B cell (primary cell): ENCODE results near the gene PTPRN. TPM values are rescaled to one million over a fixed set of nuclear protein-coding genes. Genes with fewer than 3 reads are reported as not detected.

Source experiments
- ATAC-seq: fragments of 200-7000 bp; cut with Tn5 transposase; one replicate; pipeline ENCODE4 v1.10.0; 2021; ENCODE audit warnings: low read depth, mild to moderate bottlenecking, moderate number of reproducible peaks, moderate library complexity
- CTCF ChIA-PET: fragments of 350-600 bp; sonication (Branson Sonifier 250); formaldehyde crosslinking; loops from one replicate; lab custom pipeline; 2021; ENCODE audit warnings: antibody characterized with exemption, inconsistent platforms; lab: Charles Lee
- POLR2A ChIA-PET: fragments of 350-600 bp; sonication (Branson Sonifier 250); formaldehyde crosslinking; loops from one replicate; lab custom pipeline; 2021; ENCODE audit warnings: antibody characterized with exemption; lab: Charles Lee
- DNase-seq: peaks from one replicate; pipeline ENCODE4 v3.0.0; 2013
- H2AFZ ChIP-seq: 2 replicates; pipeline ENCODE4 v1.6.1; 2012; ENCODE audit warnings: mild to moderate bottlenecking, low read depth, low read length; ENCODE audit not compliant: insufficient read depth, poor library complexity, severe bottlenecking
- H3K27ac ChIP-seq, 2 donors: 1 replicate in 1 of 2; 2 replicates in 1 of 2; pipeline ENCODE4 v1.5.1; 2012 to 2013; ENCODE audit warnings: low read length in 2 of 2, mild to moderate bottlenecking in 2 of 2, moderate library complexity in 1 of 2
- H3K27me3 ChIP-seq, 4 experiments: fragments of 200-600 bp in 1 of 4; sonication (generic) in 1 of 4; replicated peaks in 1 of 4; 1 replicate in 2 of 4; 2 replicates in 2 of 4; pipeline versions ENCODE4 v1.6.1 to v1.7.0; 2013 to 2016; ENCODE audit warnings: low read length in 3 of 4, mild to moderate bottlenecking in 2 of 4, mixed read lengths in 1 of 4, moderate library complexity in 1 of 4; ENCODE audit not compliant: insufficient read depth in 4 of 4, control insufficient read depth in 3 of 4; ENCODE audit errors: control extremely low read depth in 1 of 4
- H3K36me3 ChIP-seq, 2 experiments: replicated peaks in 1 of 2; 1 replicate in 1 of 2; 2 replicates in 1 of 2; pipeline versions ENCODE4 v1.6.1 to v1.7.1; 2013; ENCODE audit warnings: low read length in 1 of 2; ENCODE audit not compliant: insufficient read depth in 2 of 2, control insufficient read depth in 1 of 2; ENCODE audit errors: control extremely low read depth in 1 of 2, extremely low read depth in 1 of 2
- H3K4me1 ChIP-seq, 2 donors: fragments of 200-600 bp in 1 of 2; sonication (generic) in 1 of 2; 1 replicate in 1 of 2; 2 replicates in 1 of 2; pipeline versions ENCODE4 v1.5.1 to v1.6.1; 2013 to 2017; ENCODE audit warnings: low read length in 2 of 2; ENCODE audit not compliant: control insufficient read depth in 2 of 2, insufficient read depth in 2 of 2
- H3K4me2 ChIP-seq: replicated peaks from 2 replicates; pipeline ENCODE3; 2012; ENCODE audit warnings: mild to moderate bottlenecking, low read depth, low read length; ENCODE audit not compliant: poor library complexity, severe bottlenecking
- H3K4me3 ChIP-seq, 5 experiments: fragments of 200-600 bp in 1 of 5; sonication (generic) in 1 of 5; 1 replicate in 3 of 5; 2 replicates in 2 of 5; pipeline versions ENCODE4 v1.5.1 to v1.7.0; 2011 to 2016; ENCODE audit warnings: low read length in 4 of 5, mild to moderate bottlenecking in 4 of 5, low read depth in 2 of 5, control low read depth in 1 of 5, moderate library complexity in 1 of 5; ENCODE audit not compliant: insufficient read depth in 1 of 5; ENCODE audit errors: control extremely low read depth in 1 of 5, extremely low read depth in 1 of 5
- H3K79me2 ChIP-seq: fragments of 200-600 bp; sonication (generic); one replicate; pipeline ENCODE4 v1.6.0; 2016; ENCODE audit warnings: low read length; ENCODE audit not compliant: control insufficient read depth, insufficient read depth
- H3K9ac ChIP-seq: fragments of 200-600 bp; sonication (generic); 2 replicates; pipeline ENCODE4 v1.6.1; 2017; ENCODE audit warnings: mild to moderate bottlenecking, low read length, moderate library complexity
- H3K9me3 ChIP-seq, 3 donors: one replicate each; pipeline versions ENCODE4 v1.6.1 to v1.7.1; 2013; ENCODE audit warnings: low read length in 2 of 3; ENCODE audit not compliant: control insufficient read depth in 2 of 3, insufficient read depth in 1 of 3; ENCODE audit errors: control extremely low read depth in 1 of 3
- H4K20me1 ChIP-seq: 2 replicates; pipeline ENCODE4 v1.6.0; 2012; ENCODE audit warnings: mild to moderate bottlenecking, low read length; ENCODE audit not compliant: insufficient read depth, control insufficient read depth, poor library complexity, severe bottlenecking
- H3K27ac Mint-ChIP-seq: one replicate; pipeline ENCODE4 v1.8.0; 2021; ENCODE audit warnings: mixed read lengths
- H3K27me3 Mint-ChIP-seq: one replicate; pipeline ENCODE4 v1.8.0; 2021; ENCODE audit warnings: mixed read lengths
- H3K4me1 Mint-ChIP-seq: one replicate; pipeline ENCODE4 v1.8.0; 2021; ENCODE audit warnings: mixed read lengths
- H3K4me3 Mint-ChIP-seq: one replicate; pipeline ENCODE4 v1.8.0; 2021; ENCODE audit warnings: mixed read lengths
- H3K9me3 Mint-ChIP-seq: one replicate; pipeline ENCODE4 v1.8.0; 2022; ENCODE audit warnings: mixed read lengths; ENCODE audit not compliant: insufficient read depth
- CTCF ChIP-seq: fragments of 200-600 bp; IDR thresholded peaks from one replicate; pipeline ENCODE4 v1.8.0; 2022; ENCODE audit warnings: antibody characterized with exemption, mild to moderate bottlenecking
- EZH2 ChIP-seq: IDR thresholded peaks from 2 replicates; pipeline ENCODE4 v1.6.1; 2012; ENCODE audit warnings: borderline replicate concordance, low read depth, mild to moderate bottlenecking, moderate library complexity, low read length; ENCODE audit not compliant: insufficient read depth, poor library complexity, severe bottlenecking
- WGBS: methylation state at CpG from one replicate; pipeline ENCODE4 v1.1.5; 2013; ENCODE audit warnings: missing lambda C conversion rate; ENCODE audit not compliant: insufficient coverage; 5-methylcytosine and 5-hydroxymethylcytosine counted together
- intact Hi-C: fragments of 100-400 bp; cut with micrococcal nuclease; formaldehyde crosslinking; loops from one replicate; pipeline ENCODE4 v1.10.0; 2022
- polyA plus RNA-seq: library from polyadenylated mRNA; depleted of rRNA; stranded (reverse); fragments of >200 nt; gene quantifications from 2 replicates; pipeline ENCODE4 v1.2.3, GENCODE V29; 2012
- total RNA-seq, 2 donors: library from RNA; stranded (reverse); fragments of 120-200 nt in 1 of 2; gene quantifications; 1 replicate in 1 of 2; 2 replicates in 1 of 2; pipeline versions ENCODE4 v1.2.3 to v1.2.4, GENCODE V29; 2013 to 2022

Gene PTPRN
- total and polyA plus RNA-seq, 2 donors (not counting 1 experiment from before 2014, with no cell fraction given), result 0.04 TPM; not detected in 1

GRCh38 chr2:219354582-219354981 lies 45.4 kb upstream of the PTPRN start:
- no peak for TF ChIP-seq CTCF
- no peak for TF ChIP-seq EZH2
- Mint-ChIP-seq H3K27ac (no peak overlapping the region), H3K4me1 (peaks cover 2% of the 10 kb centered on the region), H3K9me3 (no peaks in the 10 kb centered on the region), H3K4me3 (no peak overlapping the region), H3K27me3 (peaks cover 61% of the 10 kb centered on the region)
- ATAC-seq (no peak), DNase-seq (no peak)
- ChIA-PET POLR2A (no interaction called here), CTCF (no interaction called here)
- Histone ChIP-seq H3K79me2 (no peaks in the 10 kb centered on the region), H3K27ac (no peak overlapping the region), H3K4me1 (peaks cover 0 to 7% of the 10 kb centered on the region in 2 donors), H4K20me1 (no peaks in the 10 kb centered on the region), H3K36me3 (no peaks in the 10 kb centered on the region), H3K9me3 (peaks cover 0 to 4% (median 0%) of the 10 kb centered on the region in 3 donors), H3K4me2 (no peak overlapping the region), H3K4me3 (no peak overlapping the region), H2AFZ (no peak overlapping the region), H3K27me3 (peaks cover 0 to 53% (median 9%) of the 10 kb centered on the region in 4 experiments), H3K9ac (no peak overlapping the region)
- intact Hi-C loops, result no loop called here
- whole genome bisulfite sequencing, result 75% methylated on average over 3 of the region's 4 CpGs

- no peak overlapping the region for H3K9ac ChIP-seq
- POLR2A ChIA-PET, result no interaction called here
These were observed 43.9 kb upstream of the PTPRN start for GRCh38 chr2:219353129-219353528.

More at GRCh38 chr2:219353129-219353528, 43.9 kb upstream of the PTPRN start:
- no peak overlapping the region for H3K4me2 ChIP-seq
- H3K36me3 ChIP-seq, result no peaks in the 10 kb centered on the region
- ATAC-seq (no peak), DNase-seq (no peak)
- no peak overlapping the region for H3K4me3 ChIP-seq
- H3K27me3 ChIP-seq, result peaks cover 0 to 46% (median 7%) of the 10 kb centered on the region in 4 experiments
- Mint-ChIP-seq H3K4me1 (no peaks in the 10 kb centered on the region), H3K4me3 (no peak overlapping the region), H3K9me3 (no peaks in the 10 kb centered on the region), H3K27me3 (peaks cover 66% of the 10 kb centered on the region), H3K27ac (no peak overlapping the region)
- no peaks in the 10 kb centered on the region for H3K79me2 ChIP-seq
- H3K4me1 ChIP-seq, result peaks cover 0 to 2% of the 10 kb centered on the region in 2 donors
- TF ChIP-seq CTCF (no peak), EZH2 (no peak)
- H3K27ac ChIP-seq, result no peak overlapping the region
- H2AFZ ChIP-seq, result no peak overlapping the region
- 100% methylated on average over 1 of the region's 5 CpGs for WGBS
- intact Hi-C loops, result no loop called here
- H4K20me1 ChIP-seq, result no peaks in the 10 kb centered on the region
- CTCF ChIA-PET, result interaction anchor here (1.1 kb wide), 1 partner anchor 24 kb away, joined by 3 read pairs; no protein-coding TSS in a partner anchor
- H3K9me3 ChIP-seq, result peaks cover 0 to 1% (median 0%) of the 10 kb centered on the region in 3 donors
